HG03571 (cell line): ENCODE data around the gene RABEP1.
"Not testable (repeated sequence)": the region's sequence is repeated elsewhere in the genome, so short reads cannot be mapped to it uniquely, and the experiment has no call there.

Source experiments
- ATAC-seq: cut with Tn5 transposase; IDR thresholded peaks from one replicate; pipeline ENCODE4 v1.9.1; 2021; ENCODE audit not compliant: unreplicated experiment

The RABEP1 gene

GRCh38 chr17:5281814-5282641 is at the start of gene RABEP1:
Gene RABEP1, plus strand, starts transcription at chr17:5282284. Its CDS starts 203 bp downstream, at chr17:5282487.
- ATAC-seq = peak; percentile 42

- not testable (repeated sequence) for ATAC-seq
These were observed 48.6 kb upstream of the RABEP1 start for GRCh38 chr17:5233492-5233891.

GRCh38 chr17:5234645-5235576 is 47.2 kb upstream of the RABEP1 start, which contains the start of gene SCIMP:
Gene SCIMP, minus strand, starts transcription at chr17:5234860. Its CDS starts 105 bp downstream, at chr17:5234755.
- ATAC-seq = peak; percentile 50

- ATAC-seq = no peak
These were observed 45.0 kb upstream of the RABEP1 start for GRCh38 chr17:5236938-5237540.

GRCh38 chr17:5237541-5238016 is 44.5 kb upstream of the RABEP1 start:
- ATAC-seq = peak; percentile 32

- ATAC-seq = no peak
These were observed 43.8 kb upstream of the RABEP1 start for GRCh38 chr17:5238333-5238732.

- ATAC-seq = not testable (repeated sequence)
These were observed 42.3 kb upstream of the RABEP1 start for GRCh38 chr17:5239769-5240168.

- no peak for ATAC-seq
These were observed 40.0 kb upstream of the RABEP1 start for GRCh38 chr17:5241861-5242671.

GRCh38 chr17:5247621-5248020 is 34.5 kb upstream of the RABEP1 start:
- no peak for ATAC-seq

GRCh38 chr17:5248821-5249479 is 33.1 kb upstream of the RABEP1 start:
- no peak for ATAC-seq

- ATAC-seq = no peak
These were observed 32.5 kb upstream of the RABEP1 start for GRCh38 chr17:5249615-5250014.

- ATAC-seq = no peak
These were observed 27.7 kb upstream of the RABEP1 start for GRCh38 chr17:5254414-5254813.

- no peak for ATAC-seq
These were observed 27.1 kb upstream of the RABEP1 start for GRCh38 chr17:5254903-5255521.

GRCh38 chr17:5257124-5257523 is 25.0 kb upstream of the RABEP1 start:
- ATAC-seq = no peak

- ATAC-seq = no peak
These were observed 21.5 kb upstream of the RABEP1 start for GRCh38 chr17:5260542-5260941.

GRCh38 chr17:5262416-5262991 is 19.6 kb upstream of the RABEP1 start:
- no peak for ATAC-seq

GRCh38 chr17:5263441-5263840 is 18.6 kb upstream of the RABEP1 start:
- no peak for ATAC-seq

- ATAC-seq = no peak
These were observed 17.2 kb upstream of the RABEP1 start for GRCh38 chr17:5264893-5265292.
